H1 (cell line): ENCODE results near the gene ADARB2. TPM values are rescaled to one million over a fixed set of nuclear protein-coding genes. Genes with fewer than 3 reads are reported as not detected.

ENCODE experiments used
- CTCF ChIA-PET: fragments of 300-600 bp; sonication (Branson Sonifier 250); formaldehyde crosslinking; loops from one replicate; lab custom pipeline; 2021; ENCODE audit not compliant: partially characterized antibody; lab: Charles Lee
- POLR2A ChIA-PET: fragments of 300-600 bp; sonication (Branson Sonifier 250); formaldehyde crosslinking; loops from one replicate; lab custom pipeline; 2021; ENCODE audit warnings: inconsistent platforms; ENCODE audit not compliant: partially characterized antibody; lab: Charles Lee
- DNase-seq, 2 experiments: peaks; one replicate each; pipeline versions ENCODE4 v3.0.0 to v3.0.0-alpha.2; 2010 to 2022; ENCODE audit warnings: low spot score in 2 of 2, low read depth in 1 of 2, mixed read lengths in 1 of 2
- FAIRE-seq: peaks from 2 replicates; lab custom pipeline; 2011; peaks lifted over from hg19 to GRCh38; lab: Jason Lieb, UNC
- H2AFZ ChIP-seq: 2 replicates; pipeline ENCODE4 v1.8.1; 2012; ENCODE audit warnings: low read length, inconsistent platforms
- H2AK5ac ChIP-seq: 2 replicates; pipeline ENCODE4 v1.6.1; 2013; ENCODE audit warnings: low read depth, low read length
- H2BK120ac ChIP-seq: replicated peaks from 2 replicates; pipeline ENCODE3; 2013; ENCODE audit warnings: low read depth, low read length, inconsistent platforms
- H2BK12ac ChIP-seq: 2 replicates; pipeline ENCODE4 v1.6.1; 2013; ENCODE audit warnings: low read depth, low read length
- H2BK15ac ChIP-seq: 2 replicates; pipeline ENCODE4 v1.6.1; 2013; ENCODE audit warnings: low read length
- H2BK20ac ChIP-seq: 2 replicates; pipeline ENCODE4 v1.6.1; 2013; ENCODE audit warnings: low read length
- H2BK5ac ChIP-seq: 2 replicates; pipeline ENCODE4 v1.6.1; 2013; ENCODE audit warnings: low read depth, low read length
- H3K14ac ChIP-seq: 2 replicates; pipeline ENCODE4 v1.6.1; 2013; ENCODE audit warnings: inconsistent platforms; ENCODE audit not compliant: insufficient read length
- H3K18ac ChIP-seq: 2 replicates; pipeline ENCODE4 v1.6.1; 2013; ENCODE audit warnings: low read length; ENCODE audit errors: extremely low read depth
- H3K23ac ChIP-seq: 2 replicates; pipeline ENCODE4 v1.6.1; 2013; ENCODE audit warnings: inconsistent platforms; ENCODE audit not compliant: insufficient read length
- H3K23me2 ChIP-seq: 2 replicates; pipeline ENCODE4 v1.6.1; 2013; ENCODE audit warnings: low read depth, low read length
- H3K27ac ChIP-seq: 2 replicates; pipeline ENCODE4 v1.6.1; 2011; ENCODE audit warnings: low read depth, low read length, inconsistent platforms
- H3K27me3 ChIP-seq, 4 experiments: replicated peaks in 1 of 4; 1 replicate in 1 of 4; 2 replicates in 3 of 4; pipeline versions ENCODE4 v1.6.1 to v1.8.1; 2011 to 2013; ENCODE audit warnings: low read length in 3 of 4, mild to moderate bottlenecking in 3 of 4, inconsistent platforms in 2 of 4, mixed read lengths in 2 of 4, moderate library complexity in 1 of 4; ENCODE audit not compliant: control insufficient read depth in 3 of 4, insufficient read depth in 3 of 4; ENCODE audit errors: extremely low read depth in 1 of 4
- H3K36me3 ChIP-seq, 4 experiments: 2 replicates each; pipeline versions ENCODE4 v1.6.1 to v1.8.1; 2011 to 2013; ENCODE audit warnings: mild to moderate bottlenecking in 4 of 4, low read length in 3 of 4, moderate library complexity in 2 of 4, control low read depth in 1 of 4, inconsistent platforms in 1 of 4; ENCODE audit not compliant: insufficient read depth in 4 of 4, control insufficient read depth in 2 of 4
- H3K4ac ChIP-seq: replicated peaks from 2 replicates; pipeline ENCODE3; 2013; ENCODE audit warnings: low read length, low read depth, mixed read lengths, inconsistent platforms; ENCODE audit not compliant: insufficient read length
- H3K4me1 ChIP-seq, 4 experiments: replicated peaks in 1 of 4; 1 replicate in 1 of 4; 2 replicates in 3 of 4; pipeline versions ENCODE4 v1.6.1 to v1.8.1; 2011 to 2013; ENCODE audit warnings: low read length in 3 of 4, inconsistent platforms in 2 of 4, mixed read lengths in 1 of 4; ENCODE audit not compliant: insufficient read depth in 4 of 4, control insufficient read depth in 3 of 4
- H3K4me2 ChIP-seq, 2 experiments: 2 replicates each; pipeline versions ENCODE4 v1.6.1 to v1.8.1; 2011 to 2013; ENCODE audit warnings: low read depth in 2 of 2, low read length in 2 of 2, control low read depth in 1 of 2, inconsistent platforms in 1 of 2, mild to moderate bottlenecking in 1 of 2; ENCODE audit not compliant: insufficient read depth in 1 of 2
- H3K4me3 ChIP-seq, 4 experiments: fragments of 200-600, 300-600 bp in 1 of 4; sonication (generic), shearing (Covaris generic), sonication (Bioruptor Twin) in 1 of 4; 2 replicates each; pipeline versions ENCODE4 v1.5.1 to v1.8.1; 2011 to 2016; ENCODE audit warnings: low read length in 4 of 4, low read depth in 3 of 4, control low read depth in 2 of 4, inconsistent platforms in 2 of 4, mild to moderate bottlenecking in 2 of 4, mixed read lengths in 1 of 4, moderate library complexity in 1 of 4; ENCODE audit not compliant: insufficient read depth in 2 of 4; ENCODE audit errors: extremely low read depth in 1 of 4
- H3K56ac ChIP-seq: replicated peaks from 2 replicates; pipeline ENCODE3; 2013; ENCODE audit warnings: low read depth, mild to moderate bottlenecking, mixed read lengths, low read length, inconsistent platforms; ENCODE audit not compliant: insufficient read length
- H3K79me1 ChIP-seq: 2 replicates; pipeline ENCODE4 v1.6.1; 2013; ENCODE audit warnings: low read depth, low read length, control low read depth
- H3K79me2 ChIP-seq, 2 experiments: 2 replicates each; pipeline versions ENCODE4 v1.6.1 to v1.8.1; 2012 to 2013; ENCODE audit warnings: low read length in 2 of 2, mild to moderate bottlenecking in 2 of 2, inconsistent platforms in 1 of 2; ENCODE audit not compliant: insufficient read depth in 2 of 2, control insufficient read depth in 1 of 2
- H3K9ac ChIP-seq, 4 experiments: replicated peaks in 1 of 4; 1 replicate in 1 of 4; 2 replicates in 3 of 4; pipeline versions ENCODE4 v1.6.1 to v1.8.1; 2011 to 2013; ENCODE audit warnings: low read depth in 3 of 4, low read length in 3 of 4, control low read depth in 2 of 4, mild to moderate bottlenecking in 2 of 4, moderate library complexity in 2 of 4, inconsistent platforms in 1 of 4; ENCODE audit errors: extremely low read depth in 1 of 4
- H3K9me3 ChIP-seq, 2 experiments: 2 replicates each; pipeline versions ENCODE4 v1.6.1 to v1.8.1; 2012 to 2013; ENCODE audit warnings: mild to moderate bottlenecking in 2 of 2, moderate library complexity in 2 of 2, control low read depth in 1 of 2, inconsistent platforms in 1 of 2, low read depth in 1 of 2, low read length in 1 of 2, mixed read lengths in 1 of 2; ENCODE audit not compliant: insufficient read depth in 2 of 2
- H4K20me1 ChIP-seq, 2 experiments: replicated peaks in 1 of 2; 2 replicates each; pipeline versions ENCODE3 to v1.8.1; 2011 to 2013; ENCODE audit warnings: inconsistent platforms in 2 of 2, low read length in 2 of 2, mild to moderate bottlenecking in 1 of 2; ENCODE audit not compliant: insufficient read depth in 2 of 2, control insufficient read depth in 1 of 2
- H4K5ac ChIP-seq: 2 replicates; pipeline ENCODE4 v1.6.1; 2013; ENCODE audit warnings: low read length, low read depth, mixed read lengths, inconsistent platforms; ENCODE audit not compliant: insufficient read length
- H4K8ac ChIP-seq: 2 replicates; pipeline ENCODE4 v1.8.0; 2013; ENCODE audit warnings: mild to moderate bottlenecking, moderate library complexity, low read length, inconsistent platforms; ENCODE audit not compliant: insufficient read depth; ENCODE audit errors: extremely low read depth
- H4K91ac ChIP-seq: replicated peaks from 2 replicates; pipeline ENCODE3; 2013; ENCODE audit warnings: low read length, mixed read lengths, inconsistent platforms; ENCODE audit not compliant: insufficient read length
- ASH2L ChIP-seq: fragments of 200-600, 300-600 bp; sonication (generic); IDR thresholded peaks from one replicate; pipeline ENCODE4 v1.7.1; 2017; ENCODE audit warnings: low read length
- BRCA1 ChIP-seq: IDR thresholded peaks from 2 replicates; pipeline ENCODE4 v1.6.1; 2012; ENCODE audit warnings: low read depth, low read length, improper control_type of control experiment
- GTF2F1 ChIP-seq: IDR thresholded peaks from 2 replicates; pipeline ENCODE4 v1.6.1; 2012; ENCODE audit warnings: low read depth, low read length, improper control_type of control experiment, borderline replicate concordance
- JUND ChIP-seq: IDR thresholded peaks from 2 replicates; pipeline ENCODE4 v1.6.1; 2011; ENCODE audit warnings: mild to moderate bottlenecking, improper control_type of control experiment, low read length
- KDM1A ChIP-seq: fragments of 200-600, 300-600 bp; sonication (generic); IDR thresholded peaks from 2 replicates; pipeline ENCODE4 v1.7.1; 2016; ENCODE audit warnings: mild to moderate bottlenecking, low read length, borderline replicate concordance
- NANOG ChIP-seq: IDR thresholded peaks from 2 replicates; pipeline ENCODE4 v1.6.1; 2011; ENCODE audit warnings: low read length, low read depth, mild to moderate bottlenecking, inconsistent platforms; ENCODE audit not compliant: insufficient read depth, poor library complexity, severe bottlenecking
- POLR2A ChIP-seq, 2 experiments: IDR thresholded peaks; 1 replicate in 1 of 2; 2 replicates in 1 of 2; pipeline ENCODE4 v1.6.1; 2011; ENCODE audit warnings: low read depth in 2 of 2, low read length in 2 of 2, mild to moderate bottlenecking in 2 of 2; ENCODE audit errors: control extremely low read depth in 1 of 2
- POLR2AphosphoS5 ChIP-seq: IDR thresholded peaks from 2 replicates; pipeline ENCODE4 v1.6.1; 2011; ENCODE audit warnings: low read depth, low read length
- RAD21 ChIP-seq, 2 experiments: IDR thresholded peaks in 1 of 2; conservative IDR thresholded peaks in 1 of 2; 2 replicates each; pipeline ENCODE4 v1.6.1; 2011; ENCODE audit warnings: low read depth in 2 of 2, low read length in 2 of 2, improper control_type of control experiment in 1 of 2, inconsistent platforms in 1 of 2, mild to moderate bottlenecking in 1 of 2, moderate library complexity in 1 of 2
- SP4 ChIP-seq: IDR thresholded peaks from 2 replicates; pipeline ENCODE4 v1.6.1; 2012; ENCODE audit warnings: low read length, inconsistent platforms
- TBP ChIP-seq: IDR thresholded peaks from 2 replicates; pipeline ENCODE4 v1.6.1; 2011; ENCODE audit warnings: low read depth, low read length, improper control_type of control experiment
- TCF12 ChIP-seq: IDR thresholded peaks from 2 replicates; pipeline ENCODE4 v1.6.1; 2011; ENCODE audit warnings: low read depth, mild to moderate bottlenecking, low read length
- WGBS, 2 experiments: shearing (Covaris generic) in 1 of 2; methylation state at CpG; one replicate each; pipeline versions ENCODE4 v1.1.6 to v1.1.7; 2013 to 2015; ENCODE audit warnings: low lambda C conversion rate in 2 of 2, mixed read lengths in 2 of 2, inconsistent platforms in 1 of 2, low coverage in 1 of 2, missing lambda C conversion rate in 1 of 2; ENCODE audit not compliant: insufficient replicate concordance in 2 of 2, insufficient coverage in 1 of 2, insufficient read length in 1 of 2; ENCODE audit errors: extremely low coverage in 1 of 2, missing lambda C conversion rate in 1 of 2; 5-methylcytosine and 5-hydroxymethylcytosine counted together
- polyA plus RNA-seq, 7 experiments: library from polyadenylated mRNA; depleted of rRNA in 3 of 7; stranded (reverse) in 5 of 7; unstranded in 2 of 7; fragments of >200 nt in 5 of 7; fragments of 200-250 nt in 2 of 7; gene quantifications; 1 replicate in 5 of 7; 2 replicates in 1 of 7; 4 replicates in 1 of 7; pipeline versions ENCODE4 v1.2.1 to v1.2.3, GENCODE V29; 2011 to 2013; ENCODE audit warnings: missing spikeins in 2 of 7, mixed read lengths in 2 of 7
- total RNA-seq: library from RNA; stranded (reverse); fragmentation: NEBNext Ultra II Directional; extraction: Animal tissue kit (Norgen Biotek cat#: 25700); gene quantifications from 2 replicates; pipeline ENCODE4 v1.2.1, GENCODE V29; 2021

The ADARB2 gene
- total and polyA plus RNA-seq, 2 of the 8 experiments (the other 6 are each of a cell fraction or from before 2014, with no cell fraction given) = 2.2 to 2.8 TPM

DNA sequence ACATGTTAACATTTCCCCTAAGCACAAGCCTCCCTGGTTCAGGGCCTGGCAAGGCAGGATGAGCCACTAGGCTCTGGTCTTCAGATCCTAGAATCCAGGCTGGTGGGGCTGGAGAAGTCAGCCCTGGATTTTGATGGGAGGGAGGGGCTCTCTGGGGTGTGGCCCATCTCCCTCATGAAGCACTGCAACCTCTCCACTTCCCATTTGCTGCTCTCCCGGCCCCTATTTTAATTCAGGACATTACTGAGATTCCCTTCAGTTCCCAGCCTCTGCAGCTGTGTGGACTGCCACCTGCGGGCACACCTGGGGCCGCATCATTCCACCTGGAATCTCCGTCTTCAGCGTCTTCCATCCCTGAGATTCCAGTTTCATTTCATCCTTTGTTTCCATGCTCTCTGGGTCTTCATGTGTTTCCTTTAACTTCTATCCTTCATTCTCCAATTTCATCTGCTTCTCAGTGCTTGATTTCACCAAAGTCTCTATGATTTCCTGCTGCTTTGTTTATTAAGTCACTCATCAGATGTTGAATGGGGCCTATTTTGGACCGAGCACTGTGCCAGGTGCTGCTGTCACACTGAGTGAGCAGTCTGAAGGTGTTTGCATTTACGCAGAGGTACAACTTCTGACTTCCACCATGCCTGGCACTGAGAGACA lies 427.6 kb downstream of the ADARB2 start:
- H2BK5ac ChIP-seq = peak overlapping the region; percentile 99
- no peak for FAIRE-seq
- DNase-seq = peak; percentile 53 to 66
- TF ChIP-seq SP4 = 0 out of 2 replicates have a peak, but pooled peaks have one; percentile 44
- peak; percentile 73 for TF ChIP-seq TBP
- peak; percentile 88 for TF ChIP-seq ASH2L
- TF ChIP-seq TCF12 = peak; percentile 99
- TF ChIP-seq GTF2F1 = 0 out of 2 replicates have a peak, but pooled peaks have one; percentile 17
- TF ChIP-seq NANOG = peak; percentile 21
- peak; percentile 16 to 39; a peak in 2 of 3 replicates for TF ChIP-seq POLR2A (IDR thresholded peaks at IDR 0.05; ENCODE audit: control extremely low read depth in 1 of 2, low read depth in 2 of 2, low read length in 2 of 2)
- 0 out of 2 replicates have a peak, but pooled peaks have one; percentile 22 for TF ChIP-seq POLR2AphosphoS5
- no peak for TF ChIP-seq KDM1A
- no peak for TF ChIP-seq BRCA1
- TF ChIP-seq RAD21 (IDR thresholded peaks at IDR 0.05 in 1 of 2, conservative IDR thresholded peaks at IDR 0.05 in 1 of 2; ENCODE audit: low read depth in 2 of 2, low read length in 2 of 2) = peak in 1 of 2 experiments; percentile 50; a peak in 1 of 4 replicates
- no peak for TF ChIP-seq JUND

More for the DNA sequence above, 427.6 kb downstream of the ADARB2 start:
- H3K9me3 ChIP-seq = no peaks in the 10 kb centered on the region
- peak overlapping the region; percentile 72; the same call in 1 of the 2 replicates for H4K8ac ChIP-seq
- H3K23me2 ChIP-seq = peaks cover 3% of the 10 kb centered on the region; the same call in 1 of the 2 replicates
- H3K4me2 ChIP-seq = peak overlapping the region; percentile 64 to 75
- no peaks in the 10 kb centered on the region for H3K79me2 ChIP-seq
- peak overlapping the region; percentile 96 for H3K27ac ChIP-seq
- 6% methylated on average over 7 of the region's 7 CpGs; no CpG with 5 or more reads in 1 of the 2 experiments for WGBS, 2 experiments
- H2BK12ac ChIP-seq = peak overlapping the region; percentile 84
- H3K79me1 ChIP-seq = no peaks in the 10 kb centered on the region
- no peak overlapping the region for H3K23ac ChIP-seq
- H2AK5ac ChIP-seq = peak overlapping the region; percentile 61
- H3K36me3 ChIP-seq = no peaks in the 10 kb centered on the region
- peak overlapping the region; percentile 95 for H3K4ac ChIP-seq
- no peak overlapping the region for H2BK15ac ChIP-seq
- peak overlapping the region; percentile 44 for H4K5ac ChIP-seq
- ChIA-PET POLR2A (interaction anchor here (0.5 to 2.9 kb wide), 13 partner anchors 8 to 212 kb away, joined by 3 to 21 read pairs (median 4); no protein-coding TSS in a partner anchor), CTCF (interaction anchor here (0.6 to 1.5 kb wide), 2 partner anchors 11 to 59 kb away, joined by 3 to 7 read pairs; no protein-coding TSS in a partner anchor)
- peak overlapping the region; percentile 100 for H2BK120ac ChIP-seq
- H3K18ac ChIP-seq = peak overlapping the region; percentile 95
- H4K91ac ChIP-seq = peak overlapping the region; percentile 99
- no peak overlapping the region for H3K14ac ChIP-seq
- peak overlapping the region; percentile 98 for H2BK20ac ChIP-seq
- H3K9ac ChIP-seq = peak overlapping the region in 3 of 4 experiments; percentile 0 to 74 (median 73); a peak in 5 of 7 replicates
- peak overlapping the region in 3 of 4 experiments; percentile 21 to 46 (median 38); a peak in 6 of 8 replicates for H3K4me3 ChIP-seq
- no peaks in the 10 kb centered on the region for H3K27me3 ChIP-seq
- peaks cover 15 to 23% (median 20%) of the 10 kb centered on the region in 4 experiments for H3K4me1 ChIP-seq
- no peaks in the 10 kb centered on the region for H4K20me1 ChIP-seq
- no peak overlapping the region for H2AFZ ChIP-seq
- H3K56ac ChIP-seq = peak overlapping the region; percentile 95
